Measurements from ENCODE around the gene XRCC1.

DNA sequence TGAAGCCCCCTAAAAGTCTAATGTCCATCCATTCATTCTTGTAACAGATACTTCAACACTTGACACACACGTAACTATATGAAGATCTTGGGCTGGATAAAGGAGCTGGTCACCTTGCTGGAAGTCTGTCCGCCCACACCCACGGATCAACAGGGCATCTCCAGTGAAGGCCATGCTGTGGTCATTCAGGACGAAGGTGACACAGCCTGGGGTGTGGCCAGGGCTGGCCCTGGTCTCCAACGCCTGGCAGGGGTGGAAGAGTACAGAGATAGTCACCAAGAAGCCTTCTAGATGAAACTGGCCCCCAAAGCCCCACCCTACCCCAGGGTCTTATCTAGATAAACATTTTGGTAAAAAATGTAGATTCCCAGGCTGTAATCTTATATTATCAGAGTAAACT is 64.0 kb downstream of the XRCC1 start:
- no peak for TF ChIP-seq TAF1 (IDR thresholded peaks at IDR 0.05; ENCODE audit: low read depth, low read length)
- no peak for TF ChIP-seq SPI1 (IDR thresholded peaks at IDR 0.05; ENCODE audit: low read depth, low read length)
- TF ChIP-seq POLR2AphosphoS5 (IDR thresholded peaks at IDR 0.05; ENCODE audit: low read depth, low read length) = no peak
- TF ChIP-seq POU2F2 (IDR thresholded peaks at IDR 0.05; ENCODE audit: low read depth, low read length) = no peak
- no peak for TF ChIP-seq POLR2A (IDR thresholded peaks at IDR 0.05; ENCODE audit: low read depth, low read length)
- TF ChIP-seq PAX5 (IDR thresholded peaks at IDR 0.05; ENCODE audit: insufficient read depth, low read length, severe bottlenecking) = no peak
